MCF 10A (cell line): ENCODE data around the gene GCSH. TPM values are rescaled to one million over a fixed set of nuclear protein-coding genes. Genes with fewer than 3 reads are reported as not detected.

Experiments
- BruUV-seq: library from RNA; stranded (reverse); fragments of 400-500 nt; replicated peaks from 2 replicates; lab custom pipeline; 2021; lab: Mats Ljungman, UMichigan
- CTCF ChIA-PET: fragments of 300-600 bp; sonication (Branson Sonifier 250); formaldehyde crosslinking; extraction: SDS; loops from one replicate; lab custom pipeline; 2021; ENCODE audit warnings: antibody characterized with exemption, inconsistent platforms; lab: Yijun Ruan, JAX
- POLR2A ChIA-PET: fragments of 300-600, 350-650 bp; sonication (Branson Sonifier 250); formaldehyde crosslinking; extraction: SDS; loops from one replicate; lab custom pipeline; 2020; ENCODE audit warnings: antibody characterized with exemption, inconsistent platforms; lab: Yijun Ruan, JAX
- DNase-seq: peaks from one replicate; pipeline ENCODE4 v3.0.0-alpha.2; 2018; ENCODE audit not compliant: unreplicated experiment
- H3K27ac Mint-ChIP-seq: one replicate; pipeline ENCODE4 v1.8.0; 2022; ENCODE audit warnings: mild to moderate bottlenecking, low read depth, mixed read lengths; ENCODE audit not compliant: unreplicated experiment
- H3K27me3 Mint-ChIP-seq: one replicate; pipeline ENCODE4 v1.8.0; 2022; ENCODE audit warnings: mixed read lengths; ENCODE audit not compliant: insufficient read depth, unreplicated experiment
- H3K36me3 Mint-ChIP-seq: one replicate; pipeline ENCODE4 v1.8.0; 2022; ENCODE audit warnings: mild to moderate bottlenecking, moderate library complexity, mixed read lengths; ENCODE audit not compliant: insufficient read depth, unreplicated experiment
- H3K4me1 Mint-ChIP-seq: one replicate; pipeline ENCODE4 v1.8.0; 2022; ENCODE audit warnings: mixed read lengths; ENCODE audit not compliant: insufficient read depth, unreplicated experiment
- H3K4me3 Mint-ChIP-seq: one replicate; pipeline ENCODE4 v1.8.0; 2022; ENCODE audit warnings: mild to moderate bottlenecking, moderate library complexity, mixed read lengths; ENCODE audit not compliant: unreplicated experiment
- H3K9me3 Mint-ChIP-seq: one replicate; pipeline ENCODE4 v1.8.0; 2022; ENCODE audit warnings: mixed read lengths; ENCODE audit not compliant: unreplicated experiment
- intact Hi-C: fragments of 100-400 bp; cut with micrococcal nuclease; formaldehyde crosslinking; loops from 2 replicates; pipeline ENCODE4 v1.14.1; 2022
- total RNA-seq: library from RNA; stranded (reverse); gene quantifications from 2 replicates; pipeline ENCODE4 v1.2.3, GENCODE V29; 2022
- TF ChIP-seq, protein P1 (sequence below): fragments of 200-600 bp; IDR thresholded peaks from one replicate; pipeline ENCODE4 v1.8.0; 2022; ENCODE audit warnings: antibody characterized with exemption, mild to moderate bottlenecking; ENCODE audit not compliant: unreplicated experiment

Gene GCSH
- total RNA-seq, 1 experiment from 2014 or later: 68.4 TPM

GRCh38 chr16:81061871-81062608 lies 34.2 kb downstream of the GCSH start:
- no peak for DNase-seq
- intact Hi-C loops: no loop called here
- Mint-ChIP-seq H3K9me3 (no peaks in the 10 kb centered on the region), H3K36me3 (no peaks in the 10 kb centered on the region), H3K4me3 (no peak overlapping the region), H3K27me3 (no peaks in the 10 kb centered on the region), H3K27ac (no peak overlapping the region), H3K4me1 (no peaks in the 10 kb centered on the region)
- BruUV-seq: no TSS peak
- TF ChIP-seq, protein P1, sequence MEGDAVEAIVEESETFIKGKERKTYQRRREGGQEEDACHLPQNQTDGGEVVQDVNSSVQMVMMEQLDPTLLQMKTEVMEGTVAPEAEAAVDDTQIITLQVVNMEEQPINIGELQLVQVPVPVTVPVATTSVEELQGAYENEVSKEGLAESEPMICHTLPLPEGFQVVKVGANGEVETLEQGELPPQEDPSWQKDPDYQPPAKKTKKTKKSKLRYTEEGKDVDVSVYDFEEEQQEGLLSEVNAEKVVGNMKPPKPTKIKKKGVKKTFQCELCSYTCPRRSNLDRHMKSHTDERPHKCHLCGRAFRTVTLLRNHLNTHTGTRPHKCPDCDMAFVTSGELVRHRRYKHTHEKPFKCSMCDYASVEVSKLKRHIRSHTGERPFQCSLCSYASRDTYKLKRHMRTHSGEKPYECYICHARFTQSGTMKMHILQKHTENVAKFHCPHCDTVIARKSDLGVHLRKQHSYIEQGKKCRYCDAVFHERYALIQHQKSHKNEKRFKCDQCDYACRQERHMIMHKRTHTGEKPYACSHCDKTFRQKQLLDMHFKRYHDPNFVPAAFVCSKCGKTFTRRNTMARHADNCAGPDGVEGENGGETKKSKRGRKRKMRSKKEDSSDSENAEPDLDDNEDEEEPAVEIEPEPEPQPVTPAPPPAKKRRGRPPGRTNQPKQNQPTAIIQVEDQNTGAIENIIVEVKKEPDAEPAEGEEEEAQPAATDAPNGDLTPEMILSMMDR: no peak
- ChIA-PET CTCF (no interaction called here), POLR2A (no interaction called here)

GRCh38 chr16:81061307-81061640 lies 34.9 kb downstream of the GCSH start:
- BruUV-seq: no TSS peak
- DNase-seq: no peak
- H3K9me3 Mint-ChIP-seq: no peaks in the 10 kb centered on the region
- POLR2A ChIA-PET: no interaction called here
- intact Hi-C loops: no loop called here
- CTCF ChIA-PET: no interaction called here
- TF ChIP-seq, protein P1: no peak
- no peak overlapping the region for H3K27ac Mint-ChIP-seq
- H3K36me3 Mint-ChIP-seq: no peaks in the 10 kb centered on the region
- no peaks in the 10 kb centered on the region for H3K4me1 Mint-ChIP-seq
- no peak overlapping the region for H3K4me3 Mint-ChIP-seq
- no peaks in the 10 kb centered on the region for H3K27me3 Mint-ChIP-seq

DNA sequence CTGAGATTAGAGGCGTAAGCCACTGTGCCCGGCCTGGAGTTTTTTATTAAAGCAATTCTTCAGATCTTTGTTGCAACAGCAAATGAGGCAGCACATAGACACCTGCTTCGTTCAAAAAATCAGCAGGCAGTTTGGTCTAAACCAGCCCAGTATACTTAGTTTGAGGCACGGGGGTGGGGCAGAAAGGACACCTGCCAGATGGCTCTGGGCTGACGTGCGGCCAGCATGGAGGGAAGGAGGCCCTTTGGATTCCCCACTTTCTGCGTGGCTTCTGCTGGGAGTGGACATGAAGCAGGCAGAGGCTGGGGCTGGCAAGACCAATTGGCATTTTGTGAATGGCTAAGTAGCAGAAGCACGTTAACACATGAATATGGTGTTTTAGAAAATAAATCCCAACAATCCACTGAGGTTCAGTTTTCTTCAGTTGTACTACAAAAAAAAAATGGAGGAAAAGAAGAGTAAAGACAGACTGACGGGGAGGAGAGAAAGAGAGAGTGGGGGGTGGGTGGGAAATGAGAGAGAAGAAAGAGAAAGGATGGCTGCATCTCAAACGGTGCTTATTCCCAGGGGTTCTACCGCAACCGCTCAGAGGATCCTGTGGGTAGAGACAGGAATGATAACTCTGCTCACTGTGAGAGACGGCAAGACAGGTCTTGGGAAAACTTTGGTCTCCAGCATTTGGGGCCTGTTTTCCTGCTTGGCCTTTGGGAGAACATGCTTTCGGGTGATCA lies 35.5 kb downstream of the GCSH start:
- intact Hi-C loops: no loop called here
- no peaks in the 10 kb centered on the region for H3K36me3 Mint-ChIP-seq
- DNase-seq: no peak
- H3K4me1 Mint-ChIP-seq: no peaks in the 10 kb centered on the region
- ChIA-PET POLR2A (no interaction called here), CTCF (no interaction called here)
- TF ChIP-seq, protein P1: no peak
- H3K9me3 Mint-ChIP-seq: no peaks in the 10 kb centered on the region
- H3K27me3 Mint-ChIP-seq: no peaks in the 10 kb centered on the region
- no TSS peak for BruUV-seq
- H3K4me3 Mint-ChIP-seq: no peak overlapping the region
- no peak overlapping the region for H3K27ac Mint-ChIP-seq

DNA sequence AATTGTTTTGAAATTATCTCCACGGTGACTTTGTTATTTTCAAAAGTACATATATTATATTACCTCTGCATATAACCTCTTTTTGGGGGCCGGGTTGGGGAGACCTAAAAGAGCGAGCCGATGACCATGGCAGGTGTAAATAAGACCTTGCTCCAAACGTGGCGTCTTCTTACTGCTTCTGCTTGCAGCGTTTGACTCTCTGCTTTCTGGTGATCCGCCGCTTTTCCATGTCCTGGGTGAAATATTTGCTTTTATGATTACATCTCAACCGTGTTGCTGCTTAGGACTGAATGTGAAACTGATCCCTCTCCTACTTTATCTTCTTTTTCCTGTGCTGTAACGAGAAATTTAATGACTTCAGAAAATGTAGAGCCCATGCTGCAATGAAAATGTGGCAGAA lies 42.4 kb downstream of the GCSH start:
- H3K27me3 Mint-ChIP-seq: no peaks in the 10 kb centered on the region
- H3K4me3 Mint-ChIP-seq: no peak overlapping the region
- ChIA-PET CTCF (no interaction called here), POLR2A (no interaction called here)
- TF ChIP-seq, protein P1: no peak
- peaks cover 16% of the 10 kb centered on the region for H3K9me3 Mint-ChIP-seq
- no peaks in the 10 kb centered on the region for H3K36me3 Mint-ChIP-seq
- no peak for DNase-seq
- intact Hi-C loops: no loop called here
- BruUV-seq: no TSS peak
- H3K4me1 Mint-ChIP-seq: no peaks in the 10 kb centered on the region
- no peak overlapping the region for H3K27ac Mint-ChIP-seq
